Neural crest cell (in vitro differentiated cells): ENCODE results near the gene CPT1C. TPM values are rescaled to one million over a fixed set of nuclear protein-coding genes. Genes with fewer than 3 reads are reported as not detected.
A peak's percentile ranks its signal among the peaks of the same experiment; 100 is the strongest.

Experiments
- DNase-seq: peaks from one replicate; pipeline ENCODE4 v3.0.0; 2021; ENCODE audit warnings: low read depth, mixed read lengths, low spot score
- H3K27ac Mint-ChIP-seq: one replicate; pipeline ENCODE4 v1.8.0; 2021; ENCODE audit warnings: mild to moderate bottlenecking, mixed read lengths; ENCODE audit not compliant: unreplicated experiment
- H3K27me3 Mint-ChIP-seq: 2 replicates; pipeline ENCODE4 v1.8.0; 2021; ENCODE audit warnings: low read depth, mild to moderate bottlenecking, mixed read lengths
- H3K36me3 Mint-ChIP-seq: 2 replicates; pipeline ENCODE4 v1.8.0; 2021; ENCODE audit warnings: low read depth, mild to moderate bottlenecking, mixed read lengths
- H3K4me1 Mint-ChIP-seq: 2 replicates; pipeline ENCODE4 v1.8.0; 2021; ENCODE audit warnings: mixed read lengths
- H3K4me3 Mint-ChIP-seq: one replicate; pipeline ENCODE4 v1.8.0; 2021; ENCODE audit warnings: mild to moderate bottlenecking, mixed read lengths
- H3K9me3 Mint-ChIP-seq: 2 replicates; pipeline ENCODE4 v1.8.0; 2021; ENCODE audit warnings: mixed read lengths
- total RNA-seq: library from RNA; stranded (reverse); gene quantifications from 2 replicates; pipeline ENCODE4 v1.2.1, GENCODE V29; 2021
- TF ChIP-seq, protein P1 (sequence below): fragments of 200-600 bp; sonication (generic); conservative IDR thresholded peaks from 2 replicates; pipeline ENCODE4 v1.5.0; 2021; ENCODE audit warnings: antibody characterized with exemption, mild to moderate bottlenecking

Gene CPT1C
- total RNA-seq, 1 donor from 2014 or later, result 87.7 TPM

DNA sequence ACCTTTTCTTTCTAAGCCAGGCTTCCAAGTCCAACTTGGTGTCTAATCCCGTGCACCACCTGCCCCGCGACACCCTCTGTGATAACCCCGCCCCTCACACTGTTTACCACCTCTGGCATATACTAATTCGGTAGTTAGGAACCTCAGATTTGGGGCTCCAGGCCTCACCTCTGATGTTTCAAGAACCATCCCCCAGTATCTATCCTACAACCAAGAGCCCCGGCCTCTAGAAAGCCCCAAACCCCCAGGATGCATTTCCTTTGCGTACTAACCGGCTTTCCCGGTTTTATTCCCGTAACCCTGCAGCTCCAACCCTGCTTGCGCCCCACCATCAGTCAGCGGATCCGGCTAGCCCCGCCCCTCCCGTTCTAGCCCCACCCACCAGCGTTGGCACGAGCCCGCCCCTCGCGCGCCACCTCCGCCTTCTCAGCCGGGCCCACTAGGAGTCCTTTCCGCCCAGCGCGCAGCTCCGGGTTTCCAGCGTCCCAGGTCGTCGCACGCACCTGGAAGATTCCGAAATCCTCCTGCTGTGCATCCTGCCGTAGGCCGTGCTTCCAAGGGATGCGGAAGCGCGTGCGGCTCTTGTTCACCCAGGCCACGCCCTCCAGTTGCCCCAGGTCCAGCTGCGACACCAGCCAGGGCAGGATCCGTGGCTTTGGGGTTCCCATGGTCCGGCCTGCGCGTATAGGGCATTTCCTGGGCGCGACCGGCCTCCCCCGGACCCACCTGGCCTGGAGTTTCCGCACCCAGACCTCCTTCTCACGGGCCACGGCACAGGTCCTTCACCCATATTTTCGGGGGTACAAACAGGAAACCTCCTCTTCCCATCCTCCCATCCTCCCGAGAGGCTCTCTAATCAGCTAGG lies 26.5 kb upstream of the CPT1C start:
- peaks cover 37% of the 10 kb centered on the region for H3K4me1 Mint-ChIP-seq

DNA sequence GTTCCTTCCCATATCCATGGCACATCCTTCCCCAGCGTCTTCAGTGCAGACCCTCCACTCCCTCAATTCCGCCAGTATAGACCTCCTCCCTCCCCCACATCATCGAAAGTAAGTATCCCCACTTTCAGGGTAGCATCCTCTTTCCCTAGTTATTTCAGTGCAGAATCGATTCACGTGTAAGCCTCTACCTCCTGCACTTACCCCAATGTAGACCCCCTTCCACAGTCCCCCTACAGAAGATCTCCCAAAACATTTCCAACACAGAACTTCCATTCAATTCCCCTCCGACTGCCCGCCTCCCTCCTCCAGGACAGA lies 25.9 kb upstream of the CPT1C start:
- Mint-ChIP-seq H3K4me1 (peaks cover 41% of the 10 kb centered on the region), H3K36me3 (peaks cover 10% of the 10 kb centered on the region), H3K27me3 (peaks cover 10% of the 10 kb centered on the region), H3K9me3 (no peaks in the 10 kb centered on the region), H3K27ac (peak overlapping the region; percentile 97), H3K4me3 (peak overlapping the region; percentile 98)
- TF ChIP-seq, protein P1, sequence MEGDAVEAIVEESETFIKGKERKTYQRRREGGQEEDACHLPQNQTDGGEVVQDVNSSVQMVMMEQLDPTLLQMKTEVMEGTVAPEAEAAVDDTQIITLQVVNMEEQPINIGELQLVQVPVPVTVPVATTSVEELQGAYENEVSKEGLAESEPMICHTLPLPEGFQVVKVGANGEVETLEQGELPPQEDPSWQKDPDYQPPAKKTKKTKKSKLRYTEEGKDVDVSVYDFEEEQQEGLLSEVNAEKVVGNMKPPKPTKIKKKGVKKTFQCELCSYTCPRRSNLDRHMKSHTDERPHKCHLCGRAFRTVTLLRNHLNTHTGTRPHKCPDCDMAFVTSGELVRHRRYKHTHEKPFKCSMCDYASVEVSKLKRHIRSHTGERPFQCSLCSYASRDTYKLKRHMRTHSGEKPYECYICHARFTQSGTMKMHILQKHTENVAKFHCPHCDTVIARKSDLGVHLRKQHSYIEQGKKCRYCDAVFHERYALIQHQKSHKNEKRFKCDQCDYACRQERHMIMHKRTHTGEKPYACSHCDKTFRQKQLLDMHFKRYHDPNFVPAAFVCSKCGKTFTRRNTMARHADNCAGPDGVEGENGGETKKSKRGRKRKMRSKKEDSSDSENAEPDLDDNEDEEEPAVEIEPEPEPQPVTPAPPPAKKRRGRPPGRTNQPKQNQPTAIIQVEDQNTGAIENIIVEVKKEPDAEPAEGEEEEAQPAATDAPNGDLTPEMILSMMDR, result no peak
- DNase-seq, result no peak

More for the DNA sequence above, 26.5 kb upstream of the CPT1C start:
- peak overlapping the region; percentile 97 for H3K27ac Mint-ChIP-seq
- H3K27me3 Mint-ChIP-seq, result peaks cover 10% of the 10 kb centered on the region
- peak; percentile 80 for DNase-seq
- TF ChIP-seq, protein P1, result no peak
- H3K9me3 Mint-ChIP-seq, result no peaks in the 10 kb centered on the region
- peaks cover 9% of the 10 kb centered on the region for H3K36me3 Mint-ChIP-seq
- H3K4me3 Mint-ChIP-seq, result peak overlapping the region; percentile 98

DNA sequence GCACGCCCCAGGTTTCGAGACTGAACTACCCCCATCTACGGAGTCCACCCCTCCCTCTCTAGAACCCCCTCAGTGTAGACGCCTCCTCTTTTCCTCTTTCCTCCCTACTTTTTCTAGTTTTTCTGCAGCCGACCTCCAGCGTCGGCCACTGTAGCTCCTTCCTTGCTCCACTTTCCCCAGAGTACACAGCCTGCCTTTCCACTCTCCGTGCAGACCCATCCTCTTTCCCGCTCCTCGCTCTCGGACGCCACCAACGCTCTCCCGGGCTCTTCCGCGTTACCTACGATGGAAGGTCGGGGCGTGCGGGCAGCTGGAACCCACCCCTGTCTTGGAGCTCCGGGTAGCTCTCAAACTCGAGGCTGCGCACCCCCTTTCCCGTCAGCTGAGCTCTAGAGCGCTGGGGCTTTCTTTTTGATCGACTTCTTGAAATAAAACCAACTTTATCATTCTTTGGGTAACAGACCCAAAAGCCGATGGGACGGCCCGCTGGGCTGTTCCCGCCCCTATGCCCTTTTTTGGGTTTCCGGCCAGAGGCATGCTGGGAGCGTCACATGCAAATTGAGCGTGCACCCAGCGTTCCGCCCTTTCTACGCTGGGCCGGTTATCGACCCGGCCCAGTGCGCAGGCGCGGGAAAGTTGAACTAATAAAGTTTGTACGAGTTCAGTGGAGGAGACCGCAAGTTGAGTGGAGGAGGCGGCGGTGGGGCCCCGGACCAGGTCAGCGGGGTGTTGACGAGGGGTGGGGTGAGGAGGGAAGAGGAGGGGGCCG lies 25.4 kb upstream of the CPT1C start, which contains the start of the genes BCL2L12 and IRF3:
Gene BCL2L12, plus strand, starts transcription at position 583 of the 769 bp plus-strand sequence. CDS start 760 bp downstream, outside the sequence.
Gene IRF3, minus strand, starts transcription at position 507 of the 769 bp plus-strand sequence. CDS start 1,019 bp downstream, outside the sequence.
- TF ChIP-seq, protein P1, result no peak
- Mint-ChIP-seq H3K4me1 (peaks cover 41% of the 10 kb centered on the region), H3K27ac (peak within 1 kb of the TSS; percentile 97), H3K9me3 (no peaks in the 10 kb centered on the region), H3K4me3 (peak within 1 kb of the TSS; percentile 98), H3K36me3 (peaks cover 5% of the 10 kb centered on the region), H3K27me3 (peaks cover 10% of the 10 kb centered on the region)
- DNase-seq, result peak; percentile 96

DNA sequence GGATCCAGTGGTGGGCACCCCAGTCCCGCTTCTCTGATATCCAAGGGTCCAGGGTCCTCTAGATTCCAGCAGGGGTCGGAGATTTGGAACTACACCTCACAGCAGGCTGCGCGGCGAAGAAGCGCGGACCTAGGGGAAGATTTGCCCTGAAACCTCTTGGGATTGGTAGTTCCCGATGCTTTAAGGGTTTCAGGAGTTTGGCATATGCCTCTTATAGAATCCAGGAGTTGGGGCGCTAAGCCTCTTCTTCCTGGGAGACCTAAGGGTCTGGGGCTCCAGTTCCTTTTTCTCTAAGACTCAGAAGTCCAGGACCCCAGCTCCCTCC lies 24.8 kb upstream of the CPT1C start:
- Mint-ChIP-seq H3K4me3 (peak overlapping the region; percentile 98), H3K4me1 (peaks cover 41% of the 10 kb centered on the region), H3K27me3 (peaks cover 10% of the 10 kb centered on the region), H3K36me3 (peaks cover 5% of the 10 kb centered on the region), H3K9me3 (no peaks in the 10 kb centered on the region), H3K27ac (peak overlapping the region; percentile 97)
- no peak for DNase-seq
- TF ChIP-seq, protein P1, result peak; percentile 26

DNA sequence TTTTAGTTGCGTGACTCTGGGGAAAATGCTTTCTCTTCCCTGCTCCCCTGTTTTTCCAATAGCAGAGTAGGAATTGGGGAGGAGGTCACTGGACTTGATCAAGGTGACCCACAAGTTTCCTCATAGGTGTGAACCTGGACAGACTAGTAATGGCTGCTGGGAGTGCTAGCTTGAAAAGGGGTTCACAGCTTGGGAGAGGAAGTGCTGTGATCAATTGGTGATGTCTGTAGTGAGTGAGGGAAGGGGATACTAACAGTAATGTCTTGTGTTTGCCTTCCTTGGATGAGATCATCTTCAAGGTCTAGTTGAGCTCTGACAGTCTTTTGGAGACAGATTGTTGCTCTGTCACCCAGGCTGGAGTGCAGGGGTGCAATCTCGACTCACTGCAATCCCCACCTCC lies 23.4 kb upstream of the CPT1C start:
- TF ChIP-seq, protein P1, result no peak
- Mint-ChIP-seq H3K4me1 (peaks cover 50% of the 10 kb centered on the region), H3K27me3 (peaks cover 10% of the 10 kb centered on the region)

More for the DNA sequence above, 23.4 kb upstream of the CPT1C start:
- H3K27ac Mint-ChIP-seq, result peak overlapping the region; percentile 57
- H3K9me3 Mint-ChIP-seq, result no peaks in the 10 kb centered on the region
- DNase-seq, result no peak
- H3K36me3 Mint-ChIP-seq, result peaks cover 5% of the 10 kb centered on the region
- peak overlapping the region; percentile 98 for H3K4me3 Mint-ChIP-seq
